Measurements from ENCODE around the gene GLI3. TPM values are rescaled to one million over a fixed set of nuclear protein-coding genes. Genes with fewer than 3 reads are reported as not detected.

The GLI3 gene
- total RNA-seq, 1 experiment from 2014 or later: 46.2 TPM

GRCh38 chr7:41998041-41998440, 239.0 kb downstream of the GLI3 start (continued):
- TF ChIP-seq MYBL2 (CRISPR knock-in tag; IDR thresholded peaks at IDR 0.05) (no peak), ZNF532 (CRISPR knock-in tag; IDR thresholded peaks at IDR 0.05; ENCODE audit: borderline replicate concordance) (no peak)

GRCh38 chr7:41997151-41997550, 239.9 kb downstream of the GLI3 start:
- DNase-seq (ENCODE audit: low spot score) (no peak), ATAC-seq (no peak)
- Mint-ChIP-seq H3K27ac (no peak overlapping the region), H3K4me1 (peaks cover 3% of the 10 kb centered on the region; the same call in 1 of the 2 replicates), H3K36me3 (peaks cover 6% of the 10 kb centered on the region; the same call in 1 of the 2 replicates), H3K4me3 (no peak overlapping the region), H3K9me3 (no peaks in the 10 kb centered on the region), H3K27me3 (ENCODE audit: low read depth) (no peaks in the 10 kb centered on the region)
- CTCF ChIA-PET: no interaction called here
- TF ChIP-seq FOXP1 (CRISPR knock-in tag; IDR thresholded peaks at IDR 0.05; ENCODE audit: borderline replicate concordance): no peak
- TF ChIP-seq HMGXB4 (CRISPR knock-in tag; IDR thresholded peaks at IDR 0.05): no peak
- no peak for TF ChIP-seq E2F4 (CRISPR knock-in tag; IDR thresholded peaks at IDR 0.05; ENCODE audit: borderline replicate concordance, low read depth)
- no peak for TF ChIP-seq ATF6 (CRISPR knock-in tag; IDR thresholded peaks at IDR 0.05)
- no peak for TF ChIP-seq ERG (CRISPR knock-in tag; IDR thresholded peaks at IDR 0.05)
- no peak for TF ChIP-seq CBFB (CRISPR knock-in tag; IDR thresholded peaks at IDR 0.05; ENCODE audit: low read depth)
- TF ChIP-seq MYBL2 (CRISPR knock-in tag; IDR thresholded peaks at IDR 0.05): no peak
- no peak for TF ChIP-seq ZNF425 (CRISPR knock-in tag; conservative IDR thresholded peaks at IDR 0.05)
- TF ChIP-seq SMAD3 (CRISPR knock-in tag; IDR thresholded peaks at IDR 0.05; ENCODE audit: borderline replicate concordance): no peak
- no peak for TF ChIP-seq TP53 (CRISPR knock-in tag; IDR thresholded peaks at IDR 0.05)
- no peak for TF ChIP-seq TEAD4 (CRISPR knock-in tag; IDR thresholded peaks at IDR 0.05)
- no peak for TF ChIP-seq MAX (CRISPR knock-in tag; IDR thresholded peaks at IDR 0.05)
- no peak for TF ChIP-seq NFE2L1 (CRISPR knock-in tag; IDR thresholded peaks at IDR 0.05)
- TF ChIP-seq NR3C1 (CRISPR knock-in tag; conservative IDR thresholded peaks at IDR 0.05; ENCODE audit: low read depth): no peak
- no peak for TF ChIP-seq ZNF396 (CRISPR knock-in tag; IDR thresholded peaks at IDR 0.05; ENCODE audit: borderline replicate concordance)
- TF ChIP-seq ATF2 (CRISPR knock-in tag; IDR thresholded peaks at IDR 0.05; ENCODE audit: borderline replicate concordance, low read depth): no peak
- no peak for TF ChIP-seq OVOL2 (CRISPR knock-in tag; IDR thresholded peaks at IDR 0.05; ENCODE audit: borderline replicate concordance)
- TF ChIP-seq ZNF317 (CRISPR knock-in tag; IDR thresholded peaks at IDR 0.05; ENCODE audit: borderline replicate concordance, low read depth): no peak
- TF ChIP-seq ETV6 (CRISPR knock-in tag; IDR thresholded peaks at IDR 0.05): no peak
- POLR2A ChIA-PET: no interaction called here

Measured in WTC11 (cell line).